Mesendoderm (in vitro differentiated cells): ENCODE measurements around the gene KRT34.
A peak's percentile ranks its signal among the peaks of the same experiment; 100 is the strongest.

Source experiments
- DNase-seq: peaks from one replicate; pipeline ENCODE4 v3.0.0; 2013
- H2AK5ac ChIP-seq: 2 replicates; pipeline ENCODE4 v1.6.1; 2013; ENCODE audit warnings: low read length, inconsistent platforms
- H2BK120ac ChIP-seq: 2 replicates; pipeline ENCODE4 v1.6.1; 2013; ENCODE audit warnings: low read depth, mild to moderate bottlenecking, low read length, moderate library complexity, mixed read lengths
- H2BK15ac ChIP-seq: replicated peaks from 2 replicates; pipeline ENCODE4 v1.6.1; 2013; ENCODE audit warnings: low read depth, mild to moderate bottlenecking, moderate library complexity
- H2BK5ac ChIP-seq: 2 replicates; pipeline ENCODE4 v1.6.1; 2013; ENCODE audit warnings: low read length, inconsistent platforms
- H3K18ac ChIP-seq: 2 replicates; pipeline ENCODE4 v1.6.1; 2013; ENCODE audit warnings: mild to moderate bottlenecking, low read length, mixed read lengths
- H3K23ac ChIP-seq: one replicate; pipeline ENCODE4 v1.6.1; 2013; ENCODE audit warnings: low read length
- H3K27ac ChIP-seq: 2 replicates; pipeline ENCODE4 v1.5.1; 2013; ENCODE audit warnings: low read depth, mild to moderate bottlenecking, inconsistent platforms, low read length, moderate library complexity
- H3K27me3 ChIP-seq: 2 replicates; pipeline ENCODE4 v1.6.1; 2013; ENCODE audit warnings: low read length, control low read depth, mild to moderate bottlenecking, inconsistent platforms; ENCODE audit not compliant: insufficient read depth, poor library complexity
- H3K36me3 ChIP-seq: 2 replicates; pipeline ENCODE4 v1.6.1; 2013; ENCODE audit warnings: low read length, inconsistent platforms; ENCODE audit not compliant: control insufficient read depth, insufficient read depth
- H3K4ac ChIP-seq: one replicate; pipeline ENCODE4 v1.6.1; 2013; ENCODE audit warnings: low read depth, mild to moderate bottlenecking, low read length, moderate library complexity
- H3K4me1 ChIP-seq: 2 replicates; pipeline ENCODE4 v1.6.1; 2013; ENCODE audit warnings: low read depth, low read length, inconsistent platforms; ENCODE audit not compliant: control insufficient read depth
- H3K4me2 ChIP-seq: 2 replicates; pipeline ENCODE4 v1.6.1; 2013; ENCODE audit warnings: low read length
- H3K4me3 ChIP-seq: 2 replicates; pipeline ENCODE4 v1.5.1; 2013; ENCODE audit warnings: mild to moderate bottlenecking, low read length
- H3K56ac ChIP-seq: one replicate; pipeline ENCODE4 v1.6.1; 2013; ENCODE audit warnings: low read length
- H3K79me1 ChIP-seq: 2 replicates; pipeline ENCODE4 v1.6.1; 2013; ENCODE audit warnings: low read length, inconsistent platforms
- H3K79me2 ChIP-seq: 2 replicates; pipeline ENCODE4 v1.6.1; 2013; ENCODE audit warnings: mild to moderate bottlenecking, low read length; ENCODE audit not compliant: control insufficient read depth, insufficient read depth
- H3K9ac ChIP-seq: 2 replicates; pipeline ENCODE4 v1.6.1; 2013; ENCODE audit warnings: low read length, inconsistent platforms
- H4K5ac ChIP-seq: one replicate; pipeline ENCODE4 v1.6.1; 2013; ENCODE audit warnings: low read length
- H4K8ac ChIP-seq: one replicate; pipeline ENCODE4 v1.6.1; 2013; ENCODE audit warnings: low read depth, mild to moderate bottlenecking, control low read depth, low read length, moderate library complexity
- WGBS: extraction: QIAGEN DNeasy Blood & Tissue Kit; methylation state at CpG from one replicate; pipeline ENCODE4 v1.1.7; 2013; ENCODE audit warnings: low lambda C conversion rate, missing lambda C conversion rate; ENCODE audit not compliant: insufficient coverage; ENCODE audit errors: extremely low coverage; 5-methylcytosine and 5-hydroxymethylcytosine counted together

The KRT34 gene

DNA sequence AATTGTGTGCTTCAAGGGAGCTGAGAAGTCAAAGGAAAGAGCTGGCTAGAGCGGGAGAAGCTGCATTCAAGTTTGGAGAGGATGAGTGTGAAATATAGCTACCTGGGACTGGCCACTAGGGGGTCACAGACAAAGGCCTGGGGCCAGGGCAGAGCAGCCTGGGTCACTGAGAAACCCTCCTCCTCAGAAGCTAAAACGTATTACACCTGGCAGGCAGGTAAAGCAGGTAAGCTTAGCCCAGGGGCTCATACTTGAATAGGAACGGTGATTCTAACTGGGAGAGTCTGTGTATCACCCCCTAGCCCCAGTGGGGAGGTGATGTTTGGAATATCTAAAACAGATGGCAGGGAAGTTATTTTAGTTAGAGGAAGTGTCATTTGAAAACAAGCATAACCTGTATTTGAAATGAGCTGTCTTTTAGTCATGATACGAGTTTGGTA, 35.5 kb upstream of the KRT34 start:
- Histone ChIP-seq H3K27ac (no peak overlapping the region), H3K4me3 (no peak overlapping the region), H3K56ac (no peak overlapping the region), H3K27me3 (no peaks in the 10 kb centered on the region), H3K4me2 (no peak overlapping the region), H3K79me2 (no peaks in the 10 kb centered on the region), H3K4me1 (peaks cover 5% of the 10 kb centered on the region), H3K36me3 (no peaks in the 10 kb centered on the region), H2BK15ac (no peak overlapping the region), H3K79me1 (no peaks in the 10 kb centered on the region), H4K5ac (no peak overlapping the region), H2BK5ac (no peak overlapping the region), H3K4ac (no peak overlapping the region), H2AK5ac (no peak overlapping the region), H3K23ac (no peak overlapping the region), H3K18ac (no peak overlapping the region), H4K8ac (no peak overlapping the region), H2BK120ac (no peak overlapping the region), H3K9ac (no peak overlapping the region)
- DNase-seq: peak; percentile 65
- WGBS: no CpG with 5 or more reads among the region's 4 CpGs

DNA sequence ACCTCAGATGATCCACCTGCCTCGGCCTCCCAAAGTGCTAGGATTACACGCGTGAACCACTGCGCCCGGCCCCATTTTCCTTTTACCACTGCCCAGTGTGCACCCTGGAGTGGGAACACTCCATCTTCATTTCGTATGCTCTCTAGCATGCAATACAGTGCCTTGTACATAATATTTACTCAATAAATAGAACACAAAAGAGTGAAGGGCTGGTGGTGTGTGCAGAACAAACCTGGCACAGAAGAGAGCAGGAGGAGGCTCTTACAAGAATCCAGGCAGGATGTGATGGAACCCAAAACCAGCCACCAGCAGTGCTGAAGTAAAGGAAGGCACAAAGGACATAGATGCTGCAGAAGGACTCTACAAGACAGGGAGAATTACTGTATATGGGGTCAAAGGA, 35.0 kb upstream of the KRT34 start:
- H2AK5ac ChIP-seq: no peak overlapping the region
- no peaks in the 10 kb centered on the region for H3K36me3 ChIP-seq
- no peak overlapping the region for H2BK5ac ChIP-seq
- H3K9ac ChIP-seq: no peak overlapping the region
- H3K4ac ChIP-seq: no peak overlapping the region
- H3K27me3 ChIP-seq: no peaks in the 10 kb centered on the region
- H3K27ac ChIP-seq: no peak overlapping the region
- no peak overlapping the region for H2BK15ac ChIP-seq
- DNase-seq: peak; percentile 3
- no peak overlapping the region for H4K5ac ChIP-seq
- WGBS: no CpG with 5 or more reads among the region's 6 CpGs
- no peak overlapping the region for H2BK120ac ChIP-seq
- no peak overlapping the region for H4K8ac ChIP-seq
- H3K4me2 ChIP-seq: no peak overlapping the region
- no peak overlapping the region for H3K4me3 ChIP-seq
- H3K79me2 ChIP-seq: no peaks in the 10 kb centered on the region
- H3K23ac ChIP-seq: no peak overlapping the region
- H3K56ac ChIP-seq: no peak overlapping the region
- H3K79me1 ChIP-seq: no peaks in the 10 kb centered on the region
- H3K4me1 ChIP-seq: peaks cover 5% of the 10 kb centered on the region
- H3K18ac ChIP-seq: no peak overlapping the region

DNA sequence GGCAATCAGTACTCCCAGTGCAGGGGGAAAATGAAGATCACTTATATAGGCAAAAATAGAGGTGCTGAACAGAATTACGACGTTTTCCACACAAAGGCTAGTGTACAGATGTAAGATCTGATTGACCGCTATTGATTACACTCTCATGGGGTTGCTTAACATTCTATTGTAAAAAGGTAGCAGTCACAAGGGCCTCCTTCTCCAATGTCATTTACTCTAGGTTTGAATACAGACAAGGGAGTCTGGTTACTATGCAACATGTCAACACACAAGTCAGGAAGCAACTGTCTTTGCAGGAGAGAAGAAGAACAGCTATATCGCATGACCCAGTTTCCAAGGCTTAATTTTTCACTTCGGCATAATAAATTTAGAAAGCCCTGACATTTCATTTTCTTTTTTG, 34.4 kb upstream of the KRT34 start:
- no peak overlapping the region for H2AK5ac ChIP-seq
- no peaks in the 10 kb centered on the region for H3K27me3 ChIP-seq
- H2BK15ac ChIP-seq: no peak overlapping the region
- no peak overlapping the region for H3K4ac ChIP-seq
- H3K56ac ChIP-seq: no peak overlapping the region
- H2BK5ac ChIP-seq: no peak overlapping the region
- no peaks in the 10 kb centered on the region for H3K79me2 ChIP-seq
- no peaks in the 10 kb centered on the region for H3K79me1 ChIP-seq
- H3K36me3 ChIP-seq: no peaks in the 10 kb centered on the region
- no peak overlapping the region for H3K9ac ChIP-seq
- no peak overlapping the region for H3K4me3 ChIP-seq
- peak; percentile 52 for DNase-seq
- H4K8ac ChIP-seq: no peak overlapping the region
- no peak overlapping the region for H2BK120ac ChIP-seq
- H3K18ac ChIP-seq: no peak overlapping the region
- H3K4me2 ChIP-seq: no peak overlapping the region
- H3K23ac ChIP-seq: no peak overlapping the region
- H3K27ac ChIP-seq: no peak overlapping the region
- no peak overlapping the region for H4K5ac ChIP-seq
- WGBS: no CpG with 5 or more reads among the region's 5 CpGs
- peaks cover 5% of the 10 kb centered on the region for H3K4me1 ChIP-seq

DNA sequence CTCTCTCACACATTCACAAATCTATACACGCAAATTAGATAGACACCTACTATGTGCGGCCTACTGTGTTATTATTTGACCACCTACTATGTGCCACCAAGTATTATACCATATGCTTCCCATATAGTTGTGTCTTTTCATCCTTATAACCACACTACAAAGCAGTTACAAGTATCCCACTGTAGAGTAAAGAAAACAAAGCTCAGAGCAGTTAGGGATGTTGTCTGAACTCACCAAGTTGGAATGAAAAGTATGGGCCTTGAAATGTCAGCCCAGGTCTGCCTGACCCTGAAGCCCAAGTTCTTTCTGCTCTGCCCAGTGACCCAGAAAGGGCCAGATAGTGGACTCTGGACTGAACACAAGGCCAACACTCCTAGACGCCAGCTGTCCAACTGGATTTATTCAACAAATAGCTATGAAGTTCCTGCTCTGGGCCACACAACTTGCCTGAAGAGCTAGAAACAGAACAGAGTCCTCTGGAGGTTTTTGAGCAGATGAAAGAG, 33.8 kb upstream of the KRT34 start:
- WGBS: no CpG with 5 or more reads among the region's 3 CpGs
- Histone ChIP-seq H2AK5ac (no peak overlapping the region), H3K79me2 (no peaks in the 10 kb centered on the region), H3K27ac (no peak overlapping the region), H3K4ac (no peak overlapping the region), H3K79me1 (no peaks in the 10 kb centered on the region), H3K18ac (no peak overlapping the region), H3K23ac (no peak overlapping the region), H3K9ac (no peak overlapping the region), H2BK120ac (no peak overlapping the region), H4K5ac (no peak overlapping the region), H3K4me3 (no peak overlapping the region), H4K8ac (no peak overlapping the region), H3K36me3 (no peaks in the 10 kb centered on the region), H3K4me1 (peaks cover 5% of the 10 kb centered on the region), H3K4me2 (no peak overlapping the region), H3K56ac (no peak overlapping the region), H3K27me3 (no peaks in the 10 kb centered on the region), H2BK5ac (no peak overlapping the region), H2BK15ac (no peak overlapping the region)
- DNase-seq: peak; percentile 37

DNA sequence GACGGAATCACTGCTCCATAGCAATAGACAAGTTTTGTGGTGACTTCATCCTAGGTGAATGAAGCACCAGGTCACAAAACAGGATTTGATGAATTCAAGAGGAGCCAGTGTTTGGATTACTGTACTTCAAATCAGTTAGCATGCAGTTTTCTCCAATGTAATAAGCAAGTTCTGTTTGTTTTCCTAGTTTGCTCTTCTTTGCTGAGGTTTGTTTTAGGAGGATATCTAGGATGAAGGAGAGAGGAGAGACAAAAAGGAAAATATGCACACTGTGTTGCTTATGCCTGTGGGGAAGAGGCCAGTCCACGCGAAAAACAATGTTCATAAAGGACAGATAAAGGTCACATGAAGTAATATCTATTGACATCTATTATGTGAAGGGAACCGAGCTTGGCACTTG, 33.3 kb upstream of the KRT34 start:
- H3K23ac ChIP-seq: no peak overlapping the region
- H3K36me3 ChIP-seq: no peaks in the 10 kb centered on the region
- H2BK120ac ChIP-seq: no peak overlapping the region
- no peak overlapping the region for H3K18ac ChIP-seq
- peaks cover 5% of the 10 kb centered on the region for H3K4me1 ChIP-seq
- H2BK15ac ChIP-seq: no peak overlapping the region
- no peak overlapping the region for H3K56ac ChIP-seq
- no peak overlapping the region for H4K5ac ChIP-seq
- H3K4me2 ChIP-seq: no peak overlapping the region
- H4K8ac ChIP-seq: no peak overlapping the region
- H2BK5ac ChIP-seq: no peak overlapping the region
- no peak overlapping the region for H3K27ac ChIP-seq
- no peaks in the 10 kb centered on the region for H3K79me1 ChIP-seq
- H3K27me3 ChIP-seq: no peaks in the 10 kb centered on the region
- H2AK5ac ChIP-seq: no peak overlapping the region
- H3K79me2 ChIP-seq: no peaks in the 10 kb centered on the region
- no peak overlapping the region for H3K4ac ChIP-seq
- no peak overlapping the region for H3K9ac ChIP-seq
- WGBS: no CpG with 5 or more reads among the region's 4 CpGs
- H3K4me3 ChIP-seq: no peak overlapping the region
- DNase-seq: no peak

DNA sequence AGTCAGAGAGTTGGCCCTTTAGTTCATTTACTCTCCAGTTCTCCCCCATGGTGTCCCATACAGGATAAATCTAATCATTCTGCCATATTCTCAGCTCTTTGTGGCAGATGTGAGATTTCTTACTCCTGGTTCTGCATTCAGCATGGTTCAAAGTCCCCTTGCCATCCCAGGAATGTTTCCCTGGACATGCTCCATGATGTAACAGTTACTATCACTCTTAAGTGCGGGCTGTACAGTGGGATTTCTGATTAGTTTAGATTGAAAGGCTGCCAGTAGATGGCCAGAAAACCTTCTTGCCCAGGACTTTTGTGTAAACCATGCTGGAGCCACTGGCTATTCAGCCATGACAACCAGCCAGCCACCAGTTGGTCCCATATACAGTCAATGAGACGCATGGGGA, 31.9 kb upstream of the KRT34 start:
- Histone ChIP-seq H4K5ac (no peak overlapping the region), H3K4me1 (peaks cover 5% of the 10 kb centered on the region), H3K79me2 (no peaks in the 10 kb centered on the region), H3K4me3 (no peak overlapping the region), H2AK5ac (no peak overlapping the region), H3K18ac (no peak overlapping the region), H3K27me3 (no peaks in the 10 kb centered on the region), H3K27ac (no peak overlapping the region), H3K79me1 (no peaks in the 10 kb centered on the region), H3K4ac (no peak overlapping the region), H3K9ac (no peak overlapping the region), H3K36me3 (no peaks in the 10 kb centered on the region), H2BK120ac (no peak overlapping the region), H2BK5ac (no peak overlapping the region), H3K23ac (no peak overlapping the region), H3K56ac (no peak overlapping the region), H2BK15ac (no peak overlapping the region), H3K4me2 (no peak overlapping the region), H4K8ac (no peak overlapping the region)
- DNase-seq: no peak
- no CpG with 5 or more reads among the region's 2 CpGs for WGBS
